GM19043 (cell line): ENCODE results near the gene CPEB1.
"Not testable (repeated sequence)": the region's sequence is repeated elsewhere in the genome, so short reads cannot be mapped to it uniquely, and the experiment has no call there.

Experiments used
- ATAC-seq: cut with Tn5 transposase; IDR thresholded peaks from one replicate; pipeline ENCODE4 v1.9.1; 2021; ENCODE audit warnings: low read depth; ENCODE audit not compliant: unreplicated experiment

Gene CPEB1

DNA sequence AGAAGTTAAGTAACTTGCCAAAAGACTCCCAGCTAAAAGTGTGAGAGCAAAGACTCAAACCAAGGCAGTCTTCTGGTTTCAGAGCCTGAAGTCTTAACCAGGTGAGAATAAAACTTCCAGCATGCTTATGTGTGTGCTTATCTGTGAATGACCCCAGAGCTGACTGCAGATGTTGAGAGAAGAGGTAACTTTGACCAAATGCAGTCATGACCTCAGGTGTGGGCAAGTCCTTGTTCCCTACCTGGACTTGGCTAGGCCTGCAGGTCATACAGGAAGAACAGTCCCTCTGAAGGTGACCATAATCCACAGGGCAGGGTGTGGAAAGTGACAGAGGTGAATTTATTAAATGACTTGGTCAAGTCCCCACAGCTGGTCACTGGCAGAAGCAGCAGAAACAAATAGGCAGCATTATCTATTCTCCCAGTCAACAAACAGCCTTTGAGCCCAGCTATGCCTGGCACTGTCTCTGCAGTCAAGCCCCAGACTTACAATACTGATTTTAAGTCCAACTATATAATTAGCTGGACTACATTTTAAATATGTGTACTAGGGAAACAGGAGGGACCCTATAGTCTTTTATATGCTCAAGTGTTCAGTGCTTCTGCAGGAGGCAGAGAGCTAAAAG is 3.0 kb upstream of the CPEB1 start:
- ATAC-seq = no peak

DNA sequence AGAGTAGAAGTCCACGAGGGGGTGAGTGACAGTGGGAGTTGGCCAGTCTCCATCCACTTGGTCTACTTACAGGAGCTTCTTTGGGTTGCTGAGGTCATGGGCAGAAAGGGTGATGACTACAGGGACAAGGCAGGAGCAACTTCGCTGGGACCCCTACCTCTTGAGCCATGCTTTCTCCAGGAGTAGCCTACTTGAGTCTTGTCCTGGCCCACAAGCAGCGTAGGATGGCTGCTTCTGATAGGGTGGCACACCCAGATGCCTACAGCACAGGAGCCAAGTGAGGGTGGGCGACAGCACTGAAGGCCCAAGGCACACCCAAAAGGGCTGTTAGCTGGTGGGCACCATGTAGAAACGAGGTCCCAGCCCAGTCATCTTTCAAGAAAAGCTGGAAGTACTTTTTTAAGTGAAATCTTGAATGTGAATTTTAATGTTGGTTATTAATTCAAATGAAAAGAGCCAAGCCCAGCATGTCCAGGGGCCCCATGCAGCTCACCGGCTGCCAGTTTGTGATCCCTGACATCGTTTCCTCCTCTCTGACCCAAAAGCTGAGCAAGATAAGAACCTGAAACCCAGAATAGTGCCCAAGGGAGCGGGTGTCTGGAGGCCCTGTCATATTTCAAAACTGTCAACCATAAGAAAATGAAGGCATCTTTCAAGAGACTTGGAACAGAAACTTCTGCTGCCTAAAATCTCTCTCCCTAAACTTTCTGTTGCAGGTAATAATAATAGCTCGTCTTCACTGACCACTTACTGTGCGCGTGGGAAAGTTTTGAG is 2.2 kb upstream of the CPEB1 start:
- no peak for ATAC-seq

GRCh38 chr15:82648257-82649103 is 1.3 kb upstream of the CPEB1 start:
- ATAC-seq = no peak

DNA sequence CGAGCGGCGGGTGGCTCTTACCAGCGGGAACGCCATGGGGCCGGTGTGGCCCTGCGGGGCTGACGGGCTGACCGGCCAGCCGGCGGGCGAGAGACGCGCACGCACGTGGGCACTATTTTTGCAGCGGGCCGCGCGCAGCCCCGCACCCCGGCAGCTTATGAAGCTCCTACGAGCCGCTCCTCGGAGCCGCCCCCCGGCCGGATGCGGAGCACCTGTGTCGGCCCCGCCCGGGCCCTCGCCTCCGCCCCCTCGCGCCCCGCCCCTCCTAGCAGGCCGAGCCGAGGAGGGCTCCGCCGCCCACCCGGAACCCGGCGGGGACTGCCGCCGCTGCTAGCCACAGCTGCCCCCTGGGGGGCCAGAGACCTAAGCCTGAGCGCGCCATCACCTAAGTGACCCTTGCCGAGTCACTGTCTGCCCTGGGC is 683 bp upstream of the CPEB1 start:
- ATAC-seq = no peak

DNA sequence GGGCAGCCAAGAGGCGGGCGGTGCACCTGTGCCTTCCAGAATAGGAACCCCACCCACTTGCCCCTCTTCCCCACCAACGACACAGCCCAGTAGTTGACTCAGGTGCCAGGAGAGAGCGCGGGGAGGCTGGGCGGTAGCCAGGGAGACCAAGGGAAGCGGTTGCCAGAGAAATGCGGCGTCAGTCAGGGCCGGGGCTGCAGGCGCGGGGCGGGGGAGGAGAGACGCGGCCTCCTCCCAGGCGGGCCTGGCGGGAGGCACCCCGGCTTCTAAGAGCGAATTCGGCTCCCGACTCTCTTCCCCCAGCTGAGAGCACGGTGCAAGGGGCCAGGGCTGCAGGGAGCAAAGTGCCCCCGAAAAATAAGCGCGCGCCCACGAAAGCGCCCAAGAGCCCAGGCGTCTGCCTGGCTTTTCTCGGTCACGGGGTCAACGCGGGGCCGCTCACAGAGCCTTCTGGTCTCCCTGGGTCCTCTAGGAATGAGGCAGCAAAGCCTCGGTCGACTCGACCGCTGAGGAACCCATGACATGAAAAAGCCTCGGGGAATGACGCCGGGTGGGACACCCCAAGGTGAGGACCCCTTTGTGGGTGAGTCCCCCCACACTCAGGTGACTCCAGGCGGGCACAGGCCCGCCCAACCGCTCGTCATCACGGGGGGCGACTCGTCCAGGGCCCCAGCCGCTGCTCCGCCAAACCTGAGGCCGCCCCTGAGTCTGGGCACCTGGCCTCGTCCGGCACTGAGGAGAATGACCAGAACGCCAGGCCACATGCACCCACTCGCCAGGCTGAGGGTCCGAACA is 716 bp downstream of the CPEB1 start:
- ATAC-seq = no peak

DNA sequence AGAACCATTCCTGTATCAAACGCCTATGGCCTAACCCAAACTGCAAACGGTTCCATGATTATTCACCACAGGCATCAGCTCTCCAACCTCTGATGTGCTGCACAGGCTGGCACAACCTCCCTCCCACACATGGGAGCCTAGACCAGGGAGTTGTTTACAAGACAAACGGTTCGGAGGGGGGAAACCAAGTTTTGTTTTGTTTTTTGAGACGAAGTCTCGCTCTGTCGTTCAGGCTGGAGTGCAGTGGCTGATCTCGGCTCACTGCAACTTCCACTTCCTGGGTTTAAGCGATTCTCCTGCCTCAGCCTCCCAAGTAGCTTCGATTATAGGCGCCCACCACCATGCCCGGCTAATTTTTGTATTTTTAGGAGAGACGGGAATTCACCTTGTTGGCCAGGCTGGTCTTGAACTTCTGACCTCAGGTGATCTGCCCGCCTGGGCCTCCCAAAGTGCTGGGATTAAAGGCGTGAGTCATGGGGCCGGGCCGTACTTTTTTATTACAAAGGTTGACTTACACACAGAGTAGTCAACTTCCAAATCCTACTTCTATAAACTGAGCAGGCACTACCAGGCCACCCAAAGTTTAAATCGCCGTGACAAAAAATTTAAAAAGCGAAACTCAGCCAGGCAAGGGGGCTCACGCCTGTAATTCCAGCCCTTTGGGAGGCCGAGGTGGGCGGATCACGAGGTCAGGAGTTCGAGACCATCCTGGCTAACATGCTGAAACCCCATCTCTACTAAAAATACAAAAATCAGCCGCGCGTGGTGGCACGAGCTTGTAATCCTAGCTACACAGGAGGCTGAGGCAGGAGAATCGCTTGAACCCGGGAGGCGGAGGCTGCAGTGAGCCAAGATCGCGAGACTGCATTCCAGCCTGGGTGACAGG is 2.0 kb downstream of the CPEB1 start:
- not testable (repeated sequence) for ATAC-seq

- ATAC-seq = no peak
These were observed 3.2 kb downstream of the CPEB1 start for GRCh38 chr15:82643992-82644391.

DNA sequence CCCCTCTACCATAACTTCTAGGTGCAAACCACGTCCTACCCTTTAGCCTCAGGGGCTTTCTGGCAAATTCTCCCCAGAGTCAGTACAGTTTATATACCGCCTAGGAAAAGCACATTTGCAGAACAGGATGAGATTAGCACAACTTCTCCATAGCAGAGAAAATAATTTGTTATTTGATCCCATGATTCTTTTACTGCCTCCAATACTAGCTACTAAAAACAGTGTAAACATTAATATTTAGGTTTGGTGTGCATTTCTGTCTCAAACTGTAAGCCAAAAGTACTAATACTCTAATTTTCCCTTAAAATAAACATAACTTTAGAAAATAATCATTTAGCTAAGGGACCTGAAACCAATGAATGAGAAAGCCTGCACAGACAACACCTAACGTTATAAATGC is 4.5 kb downstream of the CPEB1 start:
- ATAC-seq = no peak

GRCh38 chr15:82641129-82641798 is 5.9 kb downstream of the CPEB1 start:
- no peak for ATAC-seq

DNA sequence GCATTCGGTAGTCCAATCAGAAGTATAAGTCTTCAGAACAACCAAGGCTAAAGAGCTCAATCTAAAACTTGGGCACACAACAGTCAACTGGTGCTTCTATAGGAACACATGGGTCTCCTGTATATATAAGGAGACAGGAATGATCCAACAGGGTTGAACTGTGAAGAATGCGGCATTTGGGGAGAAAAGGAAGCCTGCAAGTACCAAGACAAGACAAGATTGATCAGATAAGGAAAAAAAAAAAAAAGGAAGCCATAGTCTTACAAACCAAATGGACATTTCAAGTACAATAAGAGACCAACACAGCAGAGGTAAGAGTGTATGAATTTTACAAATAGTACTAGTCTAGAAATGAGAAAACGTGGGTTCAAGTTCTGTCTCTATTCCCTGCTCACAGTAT is 6.5 kb downstream of the CPEB1 start:
- no peak for ATAC-seq

GRCh38 chr15:82635798-82636197 is 11.4 kb downstream of the CPEB1 start:
- no peak for ATAC-seq

- ATAC-seq = no peak
These were observed 17.1 kb downstream of the CPEB1 start for GRCh38 chr15:82630033-82630432.

GRCh38 chr15:82625136-82625535 is 22.0 kb downstream of the CPEB1 start:
- no peak for ATAC-seq

- ATAC-seq = no peak
These were observed 22.7 kb downstream of the CPEB1 start for GRCh38 chr15:82624438-82624837.

GRCh38 chr15:82624008-82624407 is 23.2 kb downstream of the CPEB1 start:
- no peak for ATAC-seq

DNA sequence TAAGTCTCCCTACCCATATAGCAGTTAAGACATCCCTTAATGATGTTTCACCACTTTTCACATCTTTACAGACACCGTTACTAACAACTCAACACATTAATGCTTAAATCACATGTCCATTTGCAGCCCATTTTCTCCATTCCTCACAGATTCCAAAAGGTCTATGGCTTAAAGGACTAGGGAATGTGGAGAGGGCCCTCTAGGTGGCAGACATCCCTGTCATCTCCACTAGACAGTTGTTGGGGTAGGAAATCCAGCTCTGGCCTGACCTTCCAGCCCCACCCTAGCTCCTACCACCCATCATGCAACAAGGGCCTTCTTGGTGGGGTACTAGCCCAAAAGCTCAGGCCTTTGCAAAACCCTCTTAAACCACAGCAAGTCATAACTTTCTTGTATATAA is 25.2 kb downstream of the CPEB1 start:
- no peak for ATAC-seq

- ATAC-seq = no peak
These were observed 33.4 kb downstream of the CPEB1 start for GRCh38 chr15:82613747-82614146.

DNA sequence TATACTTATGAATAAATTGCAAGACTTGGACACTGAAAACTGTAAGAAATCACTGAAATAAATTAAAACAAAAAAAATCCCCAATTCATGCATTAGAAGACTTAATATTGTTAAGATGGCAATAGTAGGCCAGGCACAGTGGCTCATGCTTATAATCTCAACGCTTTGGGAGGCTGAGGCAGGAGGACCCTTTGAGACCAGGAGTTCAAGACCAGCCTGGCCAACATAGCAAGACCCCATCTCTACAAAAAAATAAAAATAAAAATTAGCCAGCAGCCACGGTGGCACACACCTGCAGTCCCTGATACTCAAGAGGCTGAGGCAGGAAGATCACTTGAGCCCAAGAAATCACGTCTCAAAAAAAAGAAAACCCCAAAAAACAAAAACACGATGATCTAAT is 35.8 kb downstream of the CPEB1 start:
- ATAC-seq = no peak

- no peak for ATAC-seq
These were observed 45.0 kb downstream of the CPEB1 start for GRCh38 chr15:82602195-82602594.
